IPS DF 6.9 (cell line): ENCODE results near the gene PSD.

Experiments
- DNase-seq: peaks from one replicate; pipeline ENCODE4 v3.0.0-alpha.2; 2013; ENCODE audit warnings: low read depth, low spot score
- H3K27ac ChIP-seq: one replicate; pipeline ENCODE4 v1.5.1; 2013; ENCODE audit warnings: low read length, control low read depth
- H3K27me3 ChIP-seq: 2 replicates; pipeline ENCODE4 v1.6.1; 2013; ENCODE audit warnings: mild to moderate bottlenecking, low read length; ENCODE audit not compliant: control insufficient read depth, insufficient read depth
- H3K36me3 ChIP-seq: 2 replicates; pipeline ENCODE4 v1.6.1; 2013; ENCODE audit warnings: low read length; ENCODE audit not compliant: control insufficient read depth, insufficient read depth
- H3K4me1 ChIP-seq: 2 replicates; pipeline ENCODE4 v1.6.1; 2013; ENCODE audit warnings: low read length; ENCODE audit not compliant: control insufficient read depth, insufficient read depth
- H3K4me3 ChIP-seq: 2 replicates; pipeline ENCODE4 v1.5.1; 2013; ENCODE audit warnings: mild to moderate bottlenecking, low read length
- H3K9me3 ChIP-seq: 2 replicates; pipeline ENCODE4 v1.6.1; 2013; ENCODE audit warnings: low read length, inconsistent platforms; ENCODE audit not compliant: control insufficient read depth, insufficient read depth
- WGBS: extraction: QIAGEN DNeasy Blood & Tissue Kit; methylation state at CpG from one replicate; pipeline ENCODE4 v1.1.7; 2013; ENCODE audit warnings: mixed read lengths, missing lambda C conversion rate; ENCODE audit not compliant: insufficient read length, insufficient coverage; 5-methylcytosine and 5-hydroxymethylcytosine counted together

The PSD gene

GRCh38 chr10:102438374-102438773 lies 19.8 kb upstream of the PSD start:
- Histone ChIP-seq H3K4me3 (no peak overlapping the region), H3K36me3 (no peaks in the 10 kb centered on the region), H3K27me3 (peaks cover 23% of the 10 kb centered on the region), H3K9me3 (no peaks in the 10 kb centered on the region), H3K27ac (no peak overlapping the region), H3K4me1 (peaks cover 2% of the 10 kb centered on the region; the same call in 1 of the 2 replicates)
- DNase-seq, result no peak
- no CpG with 5 or more reads among the region's 1 CpG for WGBS

GRCh38 chr10:102437515-102437914 lies 18.9 kb upstream of the PSD start:
- Histone ChIP-seq H3K27me3 (peaks cover 24% of the 10 kb centered on the region), H3K27ac (no peak overlapping the region), H3K4me1 (peaks cover 2% of the 10 kb centered on the region; the same call in 1 of the 2 replicates), H3K9me3 (no peaks in the 10 kb centered on the region), H3K4me3 (no peak overlapping the region), H3K36me3 (no peaks in the 10 kb centered on the region)
- no CpG with 5 or more reads among the region's 3 CpGs for WGBS
- DNase-seq, result no peak

DNA sequence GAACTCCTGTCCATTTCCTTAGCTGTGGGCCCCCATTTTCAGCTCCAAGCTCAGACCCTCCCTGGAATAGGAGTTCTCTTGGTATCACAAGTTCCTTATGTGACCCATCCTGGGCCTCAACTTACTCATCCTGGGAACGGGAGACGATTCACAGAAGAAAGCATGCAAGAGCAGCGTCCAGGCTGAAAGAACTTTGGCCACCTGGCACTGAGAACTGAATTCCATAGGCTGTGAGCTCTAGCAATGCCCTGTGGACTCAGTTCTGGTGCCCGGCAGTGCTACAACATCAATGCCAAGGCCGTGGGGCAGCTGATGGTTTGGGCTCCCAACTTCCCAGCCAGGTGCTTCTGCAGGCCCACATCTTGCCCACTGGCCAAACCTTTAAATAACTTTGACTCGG lies 17.7 kb upstream of the PSD start:
- Histone ChIP-seq H3K4me1 (peaks cover 2% of the 10 kb centered on the region; the same call in 1 of the 2 replicates), H3K27me3 (peaks cover 24% of the 10 kb centered on the region), H3K4me3 (no peak overlapping the region)

GRCh38 chr10:102435529-102436233 lies 17.1 kb upstream of the PSD start:
- Histone ChIP-seq H3K4me3 (no peak overlapping the region), H3K27me3 (peaks cover 24% of the 10 kb centered on the region), H3K9me3 (no peaks in the 10 kb centered on the region), H3K36me3 (no peaks in the 10 kb centered on the region), H3K27ac (no peak overlapping the region), H3K4me1 (peaks cover 2% of the 10 kb centered on the region; the same call in 1 of the 2 replicates)
- WGBS, result no CpG with 5 or more reads among the region's 14 CpGs
- no peak for DNase-seq

More for the DNA sequence above, 17.7 kb upstream of the PSD start:
- no peak overlapping the region for H3K27ac ChIP-seq
- no peaks in the 10 kb centered on the region for H3K9me3 ChIP-seq
- no peaks in the 10 kb centered on the region for H3K36me3 ChIP-seq
- WGBS, result no CpG with 5 or more reads among the region's 6 CpGs
- DNase-seq, result no peak

DNA sequence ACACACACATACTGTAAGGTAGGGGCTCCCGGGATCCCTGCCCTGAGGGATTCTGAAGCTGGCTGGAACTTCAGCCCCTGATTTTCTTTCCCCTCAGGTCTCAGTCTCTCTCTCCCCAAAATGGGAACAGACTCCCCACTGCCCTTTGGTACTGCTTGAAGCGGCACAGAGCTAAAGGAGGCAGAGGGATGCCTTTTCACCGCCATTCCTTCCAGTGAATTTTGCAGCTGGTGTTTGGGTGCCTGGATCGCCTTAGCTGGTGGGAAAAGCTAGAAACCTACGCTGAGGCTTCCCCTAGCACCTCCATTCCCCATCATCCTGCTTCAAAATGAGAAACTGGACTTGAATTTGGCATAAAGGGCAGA lies 16.5 kb upstream of the PSD start:
- no peak for DNase-seq
- peaks cover 2% of the 10 kb centered on the region; the same call in 1 of the 2 replicates for H3K4me1 ChIP-seq
- H3K4me3 ChIP-seq, result no peak overlapping the region
- no peaks in the 10 kb centered on the region for H3K9me3 ChIP-seq
- peaks cover 24% of the 10 kb centered on the region for H3K27me3 ChIP-seq
- no CpG with 5 or more reads among the region's 5 CpGs for WGBS
- H3K36me3 ChIP-seq, result no peaks in the 10 kb centered on the region
- H3K27ac ChIP-seq, result no peak overlapping the region

DNA sequence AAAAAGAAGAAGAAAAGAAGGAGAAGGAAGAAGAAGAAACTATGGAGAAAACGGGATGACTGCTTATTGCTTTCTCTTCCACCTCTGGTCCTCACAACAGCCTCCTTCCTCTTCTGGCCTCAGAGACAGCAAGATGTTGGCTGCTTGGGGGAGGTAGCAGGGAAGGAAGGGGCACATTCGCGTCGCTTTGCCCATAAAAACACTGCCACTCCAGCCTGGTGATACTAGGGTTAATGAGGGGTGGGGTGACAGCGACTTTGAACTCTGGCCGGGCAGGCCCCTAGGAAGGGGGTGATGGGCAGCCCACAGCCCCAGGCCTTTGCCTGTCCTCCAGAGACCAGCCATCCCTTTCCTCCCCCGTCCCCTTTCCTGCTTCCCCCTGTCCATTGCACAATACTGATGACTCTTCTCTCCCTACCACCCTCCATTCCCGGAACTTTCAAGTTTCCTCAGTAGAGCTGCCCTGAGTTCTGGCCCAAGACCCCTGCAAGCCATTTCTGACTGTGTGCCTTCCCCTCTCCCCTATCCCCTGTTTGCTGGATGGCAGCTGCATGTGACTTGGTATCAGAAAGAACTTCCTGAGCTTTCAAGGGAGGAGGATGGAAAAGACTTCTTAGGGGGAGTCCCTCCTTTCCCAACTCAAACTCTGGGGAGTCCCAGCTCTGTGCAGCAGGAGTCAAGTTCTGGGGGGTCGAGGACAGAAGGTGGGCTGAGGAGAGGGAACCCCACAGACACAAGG lies 16.0 kb upstream of the PSD start:
- DNase-seq, result no peak
- Histone ChIP-seq H3K4me3 (no peak overlapping the region), H3K36me3 (no peaks in the 10 kb centered on the region), H3K9me3 (no peaks in the 10 kb centered on the region), H3K27ac (no peak overlapping the region), H3K27me3 (peaks cover 24% of the 10 kb centered on the region), H3K4me1 (peaks cover 2% of the 10 kb centered on the region; the same call in 1 of the 2 replicates)
- no CpG with 5 or more reads among the region's 9 CpGs for WGBS

GRCh38 chr10:102433619-102434046 lies 15.0 kb upstream of the PSD start:
- Histone ChIP-seq H3K9me3 (no peaks in the 10 kb centered on the region), H3K36me3 (no peaks in the 10 kb centered on the region), H3K4me1 (peaks cover 2% of the 10 kb centered on the region; the same call in 1 of the 2 replicates), H3K27ac (no peak overlapping the region), H3K4me3 (no peak overlapping the region), H3K27me3 (peaks cover 24% of the 10 kb centered on the region)
- DNase-seq, result no peak
- no CpG with 5 or more reads among the region's 5 CpGs for WGBS

DNA sequence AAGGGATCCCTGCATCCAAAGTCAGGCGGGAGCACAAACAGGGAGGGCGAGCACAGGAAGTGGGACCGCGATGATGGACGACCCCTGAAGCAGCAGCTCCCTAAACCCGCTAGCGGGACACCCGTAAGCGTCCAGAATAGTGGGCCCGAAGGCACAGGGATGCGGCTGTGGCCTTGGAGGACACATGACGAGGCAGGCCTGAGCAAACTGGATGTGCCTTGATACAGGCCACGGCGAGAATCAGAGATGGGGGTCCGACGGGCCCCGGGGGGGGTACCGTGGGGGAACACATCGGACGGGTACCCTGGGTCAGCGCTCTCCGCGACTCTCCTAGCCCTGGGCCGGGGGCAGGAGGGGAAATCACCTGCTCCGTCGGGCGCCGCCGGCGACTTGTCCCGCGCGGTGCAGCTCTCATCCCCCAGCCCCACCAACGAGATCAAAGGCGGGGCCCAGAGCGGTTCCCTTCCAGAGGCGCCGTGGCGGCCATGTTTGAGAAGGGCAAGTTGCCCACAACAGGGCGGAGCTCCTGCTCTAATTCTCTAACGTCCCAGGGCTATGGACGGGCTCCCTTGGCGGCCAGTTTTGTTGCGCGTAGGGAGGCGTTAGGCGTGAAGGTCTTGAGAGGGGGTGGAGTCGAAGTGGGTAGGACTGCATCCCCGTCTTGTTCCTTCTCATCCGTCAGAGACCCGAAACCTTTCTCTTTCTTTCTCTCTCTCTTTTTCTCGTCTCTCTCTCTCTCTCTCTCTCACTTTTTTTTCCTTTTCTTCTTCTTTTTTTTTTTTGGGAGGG lies 13.8 kb upstream of the PSD start, which contains the start of gene CUEDC2:
Gene CUEDC2, minus strand, starts transcription at position 413 of the 789 bp plus-strand sequence. CDS start 7,386 bp downstream, outside the sequence.
- no peaks in the 10 kb centered on the region for H3K36me3 ChIP-seq
- peaks cover 2% of the 10 kb centered on the region; the same call in 1 of the 2 replicates for H3K4me1 ChIP-seq
- no CpG with 5 or more reads among the region's 52 CpGs for WGBS
- no peak within 1 kb of the TSS for H3K27ac ChIP-seq
- DNase-seq, result peak; percentile 98
- H3K4me3 ChIP-seq, result peak within 1 kb of the TSS; percentile 57; the same call in 1 of the 2 replicates
- peaks cover 24% of the 10 kb centered on the region for H3K27me3 ChIP-seq
- no peaks in the 10 kb centered on the region for H3K9me3 ChIP-seq

DNA sequence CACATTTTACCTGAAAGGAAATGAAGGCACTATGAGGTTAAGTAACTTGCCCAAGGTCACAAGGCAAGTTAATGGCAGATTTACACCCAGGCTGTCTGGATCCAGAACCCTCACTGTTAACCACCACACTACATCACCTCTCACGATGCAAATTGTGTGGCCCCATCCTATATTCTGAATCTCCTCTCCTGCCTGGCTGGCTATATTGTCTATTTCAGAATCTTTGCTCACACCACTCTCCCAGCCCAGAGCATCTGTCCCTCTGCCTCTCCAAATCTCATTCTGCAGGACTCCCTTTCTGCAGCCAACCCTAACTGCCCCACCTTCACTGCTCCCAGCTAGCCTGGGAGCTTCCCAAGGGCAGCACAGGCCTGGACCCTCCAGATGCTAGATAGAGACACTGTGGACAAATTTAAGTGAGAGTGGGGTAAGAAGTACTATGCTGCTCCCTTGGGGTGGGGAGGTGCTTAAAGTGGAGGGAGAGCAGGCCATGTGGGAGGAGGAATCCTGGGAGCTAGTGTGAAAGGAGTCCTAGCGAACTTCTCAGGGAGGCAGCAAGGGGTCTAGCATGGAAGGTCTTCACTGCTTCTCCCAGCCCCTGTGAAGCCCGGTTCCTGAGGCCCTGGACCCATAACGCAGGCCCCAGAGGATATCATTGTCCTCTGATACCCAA lies 13.0 kb upstream of the PSD start:
- no peak overlapping the region for H3K27ac ChIP-seq
- WGBS, result no CpG with 5 or more reads among the region's 4 CpGs
- DNase-seq, result no peak
- no peaks in the 10 kb centered on the region for H3K9me3 ChIP-seq
- peaks cover 24% of the 10 kb centered on the region for H3K27me3 ChIP-seq
- H3K4me3 ChIP-seq, result peak overlapping the region; percentile 57; the same call in 1 of the 2 replicates
- H3K4me1 ChIP-seq, result peaks cover 2% of the 10 kb centered on the region; the same call in 1 of the 2 replicates
- H3K36me3 ChIP-seq, result no peaks in the 10 kb centered on the region
